ENCODE results near the gene RUNDC1.
"Not testable (repeated sequence)": the region's sequence is repeated elsewhere in the genome, so short reads cannot be mapped to it uniquely, and the experiment has no call there.

Gene RUNDC1

DNA sequence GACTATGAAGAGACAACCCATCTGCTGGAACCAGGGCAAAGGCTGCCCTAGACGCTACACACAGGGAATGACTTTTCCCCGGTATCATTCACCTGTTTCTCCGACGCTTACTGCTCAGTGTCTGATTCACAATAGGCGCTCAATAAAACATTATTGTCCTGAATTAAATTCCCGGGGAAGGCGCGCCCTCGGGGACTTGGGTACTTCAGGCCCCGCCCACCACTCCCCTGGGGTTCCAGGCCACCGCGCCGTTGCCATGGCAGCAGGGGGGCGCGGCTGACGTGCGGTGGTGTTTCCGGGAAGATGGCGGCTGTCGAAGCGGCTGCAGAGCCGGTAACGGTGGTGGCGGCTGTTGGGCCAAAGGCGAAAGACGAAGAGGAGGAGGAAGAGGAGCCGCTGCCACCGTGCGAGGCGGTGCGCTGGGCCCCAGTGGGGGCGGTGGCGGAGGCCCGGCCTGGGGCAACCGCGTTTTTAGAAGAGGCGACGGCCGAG is at the start of gene RUNDC1:
Gene RUNDC1, plus strand, starts transcription at position 292 of the 492 bp plus-strand sequence. Its CDS starts 12 bp downstream, at position 304.
- DNase-seq = peak; percentile 90

DNA sequence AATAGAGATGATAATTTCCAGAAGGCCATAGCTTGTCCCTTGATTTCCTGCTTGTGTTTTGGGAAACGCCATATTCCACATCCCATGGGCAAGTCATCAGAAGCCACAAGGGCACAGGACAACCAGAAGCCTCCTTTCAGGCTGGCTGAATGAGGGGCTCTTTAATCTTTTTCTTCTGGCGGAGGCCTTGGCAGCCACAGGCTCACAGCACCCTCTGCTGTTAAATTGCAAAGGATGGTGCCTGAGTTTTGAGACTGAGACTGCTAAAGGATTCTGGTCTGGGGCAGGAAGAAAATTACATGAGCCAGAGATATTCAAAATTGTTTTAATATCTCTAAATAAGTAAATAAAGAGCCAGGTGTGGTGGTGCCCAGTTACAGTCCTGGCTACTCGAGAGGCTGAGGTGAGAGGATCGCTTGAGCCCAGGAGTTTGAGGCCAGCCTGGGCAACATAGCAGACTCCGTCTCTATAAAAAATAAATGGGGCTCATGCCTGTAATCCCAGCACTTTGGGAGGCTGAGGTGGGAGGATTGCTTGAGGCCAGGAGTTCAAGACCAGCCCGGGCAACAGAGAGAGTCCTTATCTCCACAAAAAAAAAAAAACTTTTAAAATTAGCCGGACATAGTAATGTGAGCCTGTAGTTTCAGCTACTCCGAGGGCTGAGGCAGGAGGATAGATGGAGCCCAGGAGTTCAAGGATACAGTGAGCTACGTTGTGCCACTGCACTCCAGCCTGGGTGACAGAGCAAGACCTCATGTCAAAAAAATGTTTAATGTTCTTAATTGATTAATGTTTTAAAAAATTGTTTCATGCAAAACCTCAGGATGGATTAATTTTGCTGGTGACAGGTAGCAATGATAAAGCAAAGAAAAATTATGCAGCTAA is 42.4 kb upstream of the RUNDC1 start:
- DNase-seq = peak; percentile 6

DNA sequence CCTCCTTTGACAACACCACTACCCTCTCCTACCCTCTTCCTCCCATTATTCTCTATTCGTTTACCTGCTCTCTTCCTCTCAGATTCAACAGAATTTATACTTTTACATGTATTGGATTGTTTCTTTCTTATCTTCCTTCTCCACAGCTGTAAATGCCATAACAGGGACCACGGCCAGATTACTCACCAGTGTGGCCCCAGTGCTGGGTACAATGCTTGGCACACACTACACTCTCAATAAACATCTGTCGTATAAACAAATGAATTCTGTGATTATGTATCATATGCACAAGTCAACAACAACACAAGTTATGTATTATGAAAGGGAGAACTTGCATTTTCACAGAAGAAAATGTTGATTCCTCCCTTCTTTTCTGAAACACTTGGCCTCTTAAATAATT is 36.2 kb upstream of the RUNDC1 start:
- DNase-seq = no peak

DNA sequence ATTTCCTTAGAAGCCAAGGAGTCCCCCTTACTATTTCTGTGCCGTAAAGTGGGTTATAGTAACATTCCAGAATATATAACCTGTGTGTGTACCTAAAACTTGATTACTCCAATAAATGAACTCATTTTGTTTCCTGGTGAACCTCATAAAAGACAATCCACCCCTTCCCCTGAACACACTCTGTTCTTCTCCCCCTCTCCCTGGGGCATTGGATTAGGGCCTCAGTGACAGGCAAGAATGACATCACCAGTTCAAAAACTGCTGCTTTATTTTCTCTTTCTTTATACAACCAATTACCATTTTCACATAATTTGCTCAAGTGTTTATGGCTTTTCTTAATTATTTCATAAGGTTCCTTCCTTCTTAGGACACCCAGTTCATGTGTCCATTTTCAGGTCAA is 33.6 kb upstream of the RUNDC1 start:
- DNase-seq = no peak

DNA sequence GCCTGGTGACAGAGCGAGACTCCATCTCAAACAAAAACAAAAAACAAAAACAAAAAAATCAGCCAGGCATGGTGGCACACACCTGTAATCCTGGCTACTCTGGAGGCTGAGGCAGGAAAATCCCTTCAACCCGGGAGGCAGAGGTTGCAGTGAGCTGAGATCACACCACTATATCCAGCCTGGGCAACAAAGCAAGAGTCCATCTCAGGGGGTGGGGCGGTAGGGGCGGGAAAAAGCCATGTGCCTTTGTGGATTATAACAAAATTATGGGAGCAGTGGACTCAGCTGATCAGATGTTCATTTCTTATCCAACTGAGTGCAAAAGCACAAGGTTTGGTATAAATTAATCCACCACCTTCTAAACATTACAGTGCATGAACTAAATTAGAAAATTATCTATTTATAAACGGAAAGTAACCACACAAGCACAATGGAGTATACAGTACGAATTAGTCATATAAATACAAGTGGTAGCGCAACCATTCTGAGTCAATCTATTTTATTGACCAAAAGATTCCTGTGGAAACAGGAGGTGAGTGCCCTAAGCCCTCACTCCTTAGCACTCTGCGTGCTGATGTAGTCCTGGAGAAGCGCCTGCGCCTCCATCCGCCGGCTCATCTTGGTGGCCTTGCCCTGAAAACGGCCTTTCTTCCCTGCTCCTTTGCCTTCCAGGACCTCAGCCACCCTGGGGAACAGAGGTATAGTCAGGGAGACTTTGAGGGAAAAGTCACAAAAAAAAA is 30.2 kb upstream of the RUNDC1 start:
- no peak for DNase-seq

DNA sequence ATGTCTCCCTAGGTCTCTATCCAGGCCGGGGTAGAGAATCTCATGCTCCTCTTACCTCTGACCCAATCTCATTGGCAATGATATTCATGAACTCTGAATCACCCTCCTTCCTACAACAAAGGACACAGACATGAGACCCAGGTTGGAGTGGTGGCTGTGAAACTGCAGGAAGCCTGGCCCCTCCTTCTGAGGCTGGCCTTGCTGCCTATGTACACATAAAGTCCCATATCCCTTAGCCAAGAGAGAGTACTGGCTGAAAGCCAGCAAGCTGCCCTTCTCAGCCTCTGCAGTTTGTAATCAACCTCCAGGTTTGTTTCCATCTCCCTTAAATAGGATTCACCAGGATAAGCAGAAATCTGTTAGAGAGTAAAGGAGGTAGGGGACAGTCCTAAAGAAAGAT is 26.7 kb upstream of the RUNDC1 start:
- DNase-seq = no peak

DNA sequence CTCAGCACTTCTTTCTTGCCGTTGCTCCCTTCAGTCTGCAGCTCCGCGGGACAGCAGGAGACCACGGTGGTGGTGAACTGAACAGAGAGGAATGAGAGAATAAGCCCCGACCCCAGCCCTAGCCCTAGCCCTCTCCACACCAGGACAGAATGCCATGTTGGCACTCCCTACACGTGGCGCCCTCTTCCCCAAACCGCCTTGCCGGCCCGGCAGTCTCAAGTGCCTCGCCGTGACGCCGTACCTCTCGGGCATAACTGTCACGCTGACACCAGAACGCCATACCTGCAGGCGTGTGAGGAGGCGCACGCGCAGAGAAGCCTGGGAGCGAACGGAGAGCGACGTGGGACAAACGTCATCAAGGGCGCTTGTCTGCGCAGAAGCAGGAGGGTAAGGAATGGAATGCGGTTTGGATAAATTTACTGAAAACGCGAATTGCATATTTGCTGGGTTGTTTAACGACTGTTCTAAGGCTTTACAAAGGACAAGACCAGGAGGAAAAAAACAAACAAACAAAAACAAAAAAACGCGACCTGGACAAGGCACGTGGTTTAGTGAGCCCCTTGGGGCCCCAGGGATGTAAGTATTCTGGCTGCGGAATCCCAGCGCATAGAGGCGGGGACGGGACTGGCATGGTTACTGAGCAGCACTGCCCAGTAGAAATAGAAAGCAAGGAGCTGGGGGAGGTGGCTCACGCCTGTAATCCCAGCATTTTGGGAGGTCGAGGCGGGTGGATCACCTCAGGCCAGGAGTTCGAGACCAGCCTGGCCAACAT is 16.0 kb upstream of the RUNDC1 start, which contains the start of gene AARSD1:
Gene AARSD1, minus strand, starts transcription at position 294 of the 772 bp plus-strand sequence. Its CDS starts 14 bp downstream, at position 280.
- peak; percentile 91 for DNase-seq

DNA sequence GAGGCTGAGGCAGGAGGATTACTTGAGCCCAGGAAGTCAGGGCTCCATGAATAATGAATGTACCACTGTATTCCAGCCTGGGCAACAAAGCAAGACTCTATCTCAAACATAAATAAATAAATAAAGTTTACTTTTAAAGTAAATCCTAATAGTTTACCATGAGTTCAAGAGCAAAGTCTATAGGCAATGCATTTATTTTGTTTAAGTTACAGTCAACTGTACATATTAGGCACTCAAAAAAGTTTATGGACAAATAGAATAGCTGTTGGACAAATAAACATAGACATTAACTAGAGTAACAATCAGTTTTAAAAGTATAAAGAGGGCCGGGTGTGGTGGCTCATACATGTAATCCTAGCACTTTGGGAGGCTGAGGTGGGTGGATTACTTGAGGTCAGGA is 12.4 kb upstream of the RUNDC1 start:
- DNase-seq = no peak

DNA sequence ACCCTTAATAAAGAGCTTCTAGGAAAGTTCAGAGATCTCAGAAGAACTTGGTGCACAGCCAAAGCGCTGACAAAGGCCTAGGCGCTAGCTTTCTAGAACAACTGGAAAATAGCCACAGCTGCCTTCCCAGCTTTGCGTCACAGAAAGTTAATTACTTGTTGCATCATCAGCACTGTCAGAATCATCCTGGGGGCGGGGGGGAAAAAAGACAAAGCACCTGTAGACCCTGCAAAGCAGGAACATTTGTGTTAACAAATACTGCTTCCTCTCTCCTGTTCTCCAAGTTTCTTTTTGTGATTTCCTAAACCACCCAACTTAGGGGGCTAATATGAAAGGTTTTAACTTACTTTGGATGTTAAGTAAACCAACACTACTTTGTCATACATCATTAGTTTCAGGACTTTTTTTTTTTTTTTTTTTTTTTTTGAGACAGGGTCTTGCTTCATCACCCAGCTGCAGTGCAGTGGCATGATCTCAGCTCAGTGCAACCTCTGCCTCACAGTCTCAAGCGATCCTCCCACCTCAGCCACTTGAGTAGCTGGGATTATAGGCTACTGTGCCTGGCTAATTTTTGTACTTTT is 11.3 kb upstream of the RUNDC1 start:
- DNase-seq = no peak

DNA sequence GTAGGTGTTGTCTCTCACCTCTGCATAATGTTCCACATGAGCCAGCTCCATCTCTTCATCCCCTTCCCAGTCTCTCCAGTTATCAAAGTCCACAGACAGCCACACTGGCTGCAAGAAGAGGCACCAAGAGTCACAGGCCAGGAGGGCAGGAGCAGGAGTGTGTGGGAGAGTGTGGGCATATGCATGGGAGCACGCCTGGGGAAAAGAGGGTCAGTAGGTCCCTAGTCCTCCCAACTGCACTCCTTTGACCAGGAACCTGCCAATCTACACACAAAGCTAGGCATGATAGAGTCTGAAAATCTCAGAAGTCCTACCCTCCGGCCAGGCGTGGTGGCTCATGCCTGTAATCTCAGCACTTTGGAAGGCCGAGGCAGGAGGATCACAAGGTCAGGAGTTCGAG is 8.8 kb upstream of the RUNDC1 start:
- no peak for DNase-seq

DNA sequence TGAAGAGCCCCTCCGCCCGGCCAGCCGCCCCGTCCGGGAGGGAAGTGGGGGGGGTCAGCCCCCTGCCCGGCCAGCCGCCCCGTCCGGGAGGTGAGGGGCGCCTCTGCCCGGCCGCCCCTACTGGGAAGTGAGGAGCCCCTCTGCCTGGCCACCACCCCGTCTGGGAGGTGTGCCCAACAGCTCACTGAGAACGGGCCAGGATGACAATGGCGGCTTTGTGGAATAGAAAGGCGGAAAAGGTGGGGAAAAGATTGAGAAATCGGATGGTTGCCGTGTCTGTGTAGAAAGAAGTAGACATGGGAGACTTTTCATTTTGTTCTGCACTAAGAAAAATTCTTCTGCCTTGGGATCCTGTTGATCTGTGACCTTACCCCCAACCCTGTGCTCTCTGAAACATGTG is 7.0 kb upstream of the RUNDC1 start:
- not testable (repeated sequence) for DNase-seq

DNA sequence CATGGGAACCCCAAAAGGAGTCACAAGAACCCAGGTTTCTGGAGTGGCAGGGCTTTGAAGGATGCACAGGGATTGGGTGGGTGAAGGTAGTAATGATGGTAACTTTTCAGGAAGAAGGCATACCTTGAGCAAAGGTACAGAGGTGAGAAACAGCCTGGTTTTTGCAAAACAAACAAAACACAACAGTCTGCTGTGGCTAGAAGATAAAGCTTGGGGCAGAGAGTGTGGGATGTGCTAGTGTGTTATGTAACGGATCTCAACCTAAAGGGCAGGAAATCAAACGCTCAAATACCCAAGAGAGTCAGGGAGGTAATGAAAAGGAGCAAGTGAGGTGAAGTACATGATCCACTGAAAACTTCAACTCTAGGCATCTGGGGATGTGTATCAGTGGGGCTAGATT is 5.1 kb upstream of the RUNDC1 start:
- no peak for DNase-seq

DNA sequence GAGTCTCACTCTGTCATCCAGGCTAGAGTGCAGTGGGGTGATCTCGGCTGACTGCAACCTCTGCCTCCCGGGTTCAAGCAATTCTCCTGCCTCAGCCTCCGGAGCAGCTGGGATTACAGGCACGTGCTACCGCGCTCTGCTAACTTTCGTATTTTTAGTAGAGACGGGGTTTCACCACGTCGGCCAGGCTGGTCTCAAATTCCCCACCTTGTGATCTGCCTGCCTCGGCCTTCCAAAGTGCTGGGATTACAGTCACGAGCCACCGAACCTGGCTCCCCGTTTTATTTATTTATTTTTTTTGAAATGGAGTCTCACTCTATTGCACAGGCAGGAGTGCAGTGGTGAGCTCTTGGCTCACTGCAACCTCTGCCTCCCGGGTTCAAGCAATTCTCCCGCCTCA is 4.7 kb upstream of the RUNDC1 start:
- DNase-seq = not testable (repeated sequence)

DNA sequence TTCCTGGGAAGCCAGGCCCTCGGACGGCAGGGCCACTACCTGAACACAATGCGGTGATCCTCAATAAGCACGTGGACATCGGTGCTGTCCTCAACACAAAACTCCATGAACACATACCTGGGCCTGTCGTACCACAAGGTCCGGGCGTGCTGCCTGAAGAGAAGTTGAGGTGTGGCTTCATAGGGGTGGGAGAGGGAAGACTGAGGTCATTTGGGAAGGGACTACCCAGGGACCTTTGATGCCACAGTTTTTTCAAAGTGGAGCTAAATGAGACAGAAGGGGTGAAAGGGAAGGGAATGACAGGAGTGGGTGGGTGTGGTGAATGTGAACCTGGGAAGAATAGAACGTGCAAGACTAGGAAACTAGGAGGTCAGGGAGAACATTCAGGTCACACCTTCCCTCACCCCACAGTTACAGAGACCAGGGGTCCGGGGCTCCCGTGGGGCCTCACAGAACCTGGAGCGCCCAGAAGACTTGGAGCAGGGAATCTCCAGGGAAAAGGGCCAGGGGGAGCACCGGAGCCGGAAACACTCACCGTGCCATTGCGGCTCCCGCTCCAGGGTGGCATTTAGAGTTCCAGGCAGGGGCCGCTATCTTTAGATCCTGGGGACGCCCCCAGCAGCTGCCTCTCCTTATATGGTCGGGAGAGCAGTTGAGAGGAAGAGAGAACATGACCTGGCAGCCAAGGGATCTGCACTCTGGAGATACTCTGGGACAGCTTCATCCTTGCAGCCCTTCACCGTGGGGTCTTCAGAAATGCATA is 673 bp upstream of the RUNDC1 start, which contains the start of gene PTGES3L:
Gene PTGES3L, minus strand, starts transcription at position 570 of the 763 bp plus-strand sequence. Its CDS starts 27 bp downstream, at position 543.
- no peak for DNase-seq

DNA sequence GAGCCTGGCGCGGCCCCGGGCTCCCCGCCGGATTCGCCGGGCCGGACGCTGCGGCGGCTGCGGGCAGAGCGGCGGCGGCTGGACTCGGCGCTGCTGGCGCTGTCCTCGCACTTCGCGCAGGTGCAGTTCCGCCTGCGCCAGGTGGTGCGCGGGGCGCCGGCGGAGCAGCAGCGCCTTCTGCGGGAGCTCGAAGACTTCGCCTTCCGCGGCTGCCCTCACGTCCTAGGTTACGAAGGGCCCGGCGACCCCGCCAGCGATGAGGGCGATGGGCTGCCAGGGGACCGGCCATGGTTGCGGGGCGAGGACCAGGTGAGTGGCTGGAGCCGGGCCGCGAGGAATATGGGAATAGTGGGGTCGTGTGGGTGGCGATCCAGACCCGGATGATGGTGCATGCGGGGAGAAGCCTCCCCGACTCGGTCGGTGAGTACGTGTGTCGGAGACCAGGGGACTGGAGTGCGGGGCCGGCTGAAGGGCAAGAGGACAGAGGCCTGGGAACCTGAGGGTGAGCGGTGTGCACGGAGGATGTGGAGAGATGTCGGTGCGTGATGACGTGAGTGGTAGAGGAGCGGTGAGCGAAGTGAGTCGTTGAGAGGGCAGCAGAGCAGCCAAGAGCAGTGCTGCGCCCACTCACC is 517 bp downstream of the RUNDC1 start:
- peak; percentile 54 for DNase-seq

DNA sequence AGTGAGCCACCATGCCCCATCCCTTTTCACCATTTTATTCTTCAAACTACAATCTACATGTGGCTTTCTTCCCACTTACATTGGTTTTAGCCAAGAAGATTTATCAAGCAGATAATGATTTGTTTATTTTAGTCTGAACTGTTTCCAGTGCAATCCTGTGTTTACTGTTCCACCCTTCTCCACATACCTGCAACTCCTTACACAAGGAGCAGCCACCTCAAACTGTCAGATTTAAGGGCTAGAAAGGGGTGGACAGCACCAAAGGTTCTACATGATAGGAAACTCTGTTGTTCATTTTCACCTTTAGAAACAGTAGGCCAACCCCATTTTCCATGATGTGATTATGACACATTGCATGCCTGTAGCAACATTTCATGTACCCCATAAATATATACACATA is 1.9 kb downstream of the RUNDC1 start:
- no peak for DNase-seq

DNA sequence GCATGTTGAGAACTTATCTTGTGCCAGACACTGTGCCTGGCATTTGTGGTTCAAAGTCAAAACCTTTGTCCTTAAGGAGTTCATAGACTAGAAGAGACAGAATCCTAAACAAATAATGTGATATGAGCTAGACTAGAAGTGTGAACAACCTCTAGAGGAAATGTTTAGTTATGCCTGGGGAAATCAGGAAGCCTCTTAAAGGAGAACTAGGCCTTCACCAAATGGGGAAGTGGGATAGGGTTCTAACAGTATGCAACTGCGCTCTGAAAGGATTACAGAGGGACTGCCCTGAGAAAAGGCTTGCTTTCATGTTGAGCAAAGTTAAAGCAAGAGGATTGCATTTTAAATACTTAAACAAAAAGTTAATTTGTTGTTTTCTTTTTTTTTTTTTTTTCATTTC is 4.9 kb downstream of the RUNDC1 start:
- no peak for DNase-seq

DNA sequence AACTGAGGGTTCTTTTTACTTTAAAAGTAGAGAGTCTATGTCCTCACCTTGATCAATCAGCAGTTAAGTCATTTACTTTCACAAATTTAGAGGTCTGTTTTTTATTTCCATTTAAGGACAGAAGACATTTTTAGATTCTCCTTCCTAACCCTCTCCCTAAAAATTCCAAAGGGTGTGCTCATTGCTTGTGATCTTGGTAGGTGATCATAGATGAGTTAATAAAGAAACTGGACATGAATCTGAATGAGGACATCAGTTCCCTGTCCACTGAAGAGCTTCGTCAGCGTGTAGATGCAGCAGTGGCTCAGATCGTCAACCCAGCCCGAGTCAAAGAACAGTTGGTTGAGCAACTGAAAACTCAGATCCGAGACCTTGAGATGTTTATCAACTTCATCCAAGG is 8.8 kb downstream of the RUNDC1 start:
- no peak for DNase-seq

DNA sequence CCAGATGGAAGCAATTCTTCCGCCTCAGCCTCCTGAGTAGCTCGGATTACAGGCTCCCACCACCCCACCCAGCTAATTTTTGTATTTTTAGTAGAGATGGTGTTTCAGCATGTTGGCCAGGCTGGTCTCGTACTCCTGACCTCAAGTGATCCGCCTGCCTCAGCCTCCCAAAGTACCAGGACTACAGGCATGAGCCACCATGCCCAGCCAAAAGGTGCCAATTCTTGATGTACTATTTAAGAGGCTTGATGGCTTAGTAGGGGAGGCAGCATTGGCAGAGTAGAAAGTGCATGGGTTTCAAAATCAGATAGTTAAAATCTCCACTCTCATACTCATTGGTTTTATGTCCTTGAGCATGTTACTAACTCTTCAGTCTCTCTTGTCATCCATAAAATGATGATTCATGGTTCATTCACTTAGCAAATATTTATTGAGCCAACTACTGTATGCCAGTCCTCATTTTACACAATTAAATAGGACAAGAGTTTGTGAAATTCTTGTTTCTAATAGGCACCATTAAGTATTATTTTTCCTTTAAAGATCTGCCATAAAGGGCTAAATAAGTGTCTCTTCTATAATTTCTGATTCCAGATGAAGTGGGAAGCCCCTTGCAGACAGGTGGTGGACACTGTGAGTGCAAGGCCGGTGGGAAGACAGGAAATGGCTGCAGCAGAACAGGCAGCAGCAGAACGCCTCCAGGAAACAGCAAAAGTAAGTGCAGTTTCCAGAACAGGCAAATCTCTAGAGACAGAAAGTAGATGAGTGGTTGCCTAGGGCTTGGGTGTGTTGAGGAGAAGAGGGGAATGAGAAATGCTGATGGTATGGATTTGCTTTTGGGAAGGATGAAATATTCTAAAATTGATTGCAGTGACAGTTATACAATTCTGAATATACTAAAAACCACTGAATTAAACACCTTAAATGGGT is 9.6 kb downstream of the RUNDC1 start:
- no peak for DNase-seq

DNA sequence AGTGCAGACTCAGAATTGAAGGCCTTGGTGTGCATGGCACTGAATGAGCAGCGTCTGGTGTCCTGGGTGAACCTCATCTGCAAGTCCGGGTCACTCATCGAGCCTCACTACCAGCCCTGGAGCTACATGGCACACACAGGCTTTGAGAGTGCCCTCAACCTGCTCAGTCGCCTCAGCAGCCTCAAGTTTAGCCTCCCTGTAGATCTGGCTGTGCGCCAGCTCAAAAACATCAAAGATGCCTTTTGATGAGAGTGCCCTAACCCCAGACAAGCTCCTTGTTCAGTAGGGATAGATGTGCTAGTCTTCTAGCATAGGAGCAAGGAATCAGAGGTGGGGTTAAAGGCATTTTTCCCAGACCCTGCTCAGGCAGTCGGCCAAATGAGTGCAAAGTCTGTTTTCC is 11.1 kb downstream of the RUNDC1 start:
- no peak for DNase-seq

Measured in CD4-positive, alpha-beta T cell treated with Interferon gamma for 1 hour (primary cell).